HG03558 (cell line): Measurements from ENCODE around the gene KCNH6.

Experiments
- ATAC-seq: cut with Tn5 transposase; IDR thresholded peaks from one replicate; pipeline ENCODE4 v1.9.1; 2021; ENCODE audit warnings: moderate number of reproducible peaks; ENCODE audit not compliant: unreplicated experiment; ENCODE audit errors: extremely low read depth

The KCNH6 gene

GRCh38 chr17:63523253-63523855, at the start of gene KCNH6:
KCNH6 (plus strand) TSS chr17:63523358; CDS start chr17:63523414, 56 bp downstream.
- no peak for ATAC-seq

- ATAC-seq = no peak
Observed at GRCh38 chr17:63474174-63474573, 49.0 kb upstream of the KCNH6 start.

- ATAC-seq = no peak
Observed at GRCh38 chr17:63474586-63475460, 48.3 kb upstream of the KCNH6 start.

- no peak for ATAC-seq
Observed at GRCh38 chr17:63475491-63476412, 47.4 kb upstream of the KCNH6 start.

GRCh38 chr17:63476459-63476853, 46.7 kb upstream of the KCNH6 start:
- no peak for ATAC-seq

- no peak for ATAC-seq
Observed at GRCh38 chr17:63476854-63477479, 46.2 kb upstream of the KCNH6 start, which contains the start of gene ACE. ACE (plus strand) TSS chr17:63477061; CDS start chr17:63477095, 34 bp downstream.

- ATAC-seq = no peak
Observed at GRCh38 chr17:63477480-63478440, 45.4 kb upstream of the KCNH6 start.

- ATAC-seq = no peak
Observed at GRCh38 chr17:63478814-63479494, 44.2 kb upstream of the KCNH6 start.

GRCh38 chr17:63479495-63480184, 43.5 kb upstream of the KCNH6 start:
- no peak for ATAC-seq

GRCh38 chr17:63480192-63480784, 42.9 kb upstream of the KCNH6 start:
- no peak for ATAC-seq

GRCh38 chr17:63480826-63481487, 42.2 kb upstream of the KCNH6 start:
- ATAC-seq = no peak

GRCh38 chr17:63481488-63481870, 41.7 kb upstream of the KCNH6 start:
- no peak for ATAC-seq

GRCh38 chr17:63482509-63482908, 40.6 kb upstream of the KCNH6 start:
- ATAC-seq = no peak

- ATAC-seq = no peak
Observed at GRCh38 chr17:63483038-63483437, 40.1 kb upstream of the KCNH6 start.

- no peak for ATAC-seq
Observed at GRCh38 chr17:63483655-63484575, 39.2 kb upstream of the KCNH6 start.
